HG03039 (cell line): ENCODE results near the gene PPIL3.
"Not testable (repeated sequence)": the region's sequence is repeated elsewhere in the genome, so short reads cannot be mapped to it uniquely, and the experiment has no call there.

Experiments used
- ATAC-seq: cut with Tn5 transposase; IDR thresholded peaks from one replicate; pipeline ENCODE4 v1.9.1; 2021; ENCODE audit warnings: mild to moderate bottlenecking, moderate library complexity; ENCODE audit not compliant: unreplicated experiment

The PPIL3 gene

GRCh38 chr2:200888704-200889625, at the start of gene PPIL3, which contains the start of gene NIF3L1:
Gene PPIL3, minus strand, starts transcription at chr2:200889077. Its CDS starts 1,462 bp downstream, at chr2:200887615.
Gene NIF3L1, plus strand, starts transcription at chr2:200889371. Its CDS starts 2,573 bp downstream, at chr2:200891944.
- peak; percentile 88 for ATAC-seq

- ATAC-seq, result no peak
These were observed 42.2 kb upstream of the PPIL3 start for GRCh38 chr2:200930947-200931626.

GRCh38 chr2:200929334-200930249, 40.7 kb upstream of the PPIL3 start:
- ATAC-seq, result no peak

- no peak for ATAC-seq
These were observed 33.6 kb upstream of the PPIL3 start for GRCh38 chr2:200922439-200922838.

- ATAC-seq, result no peak
These were observed 24.8 kb upstream of the PPIL3 start for GRCh38 chr2:200913654-200914053.

GRCh38 chr2:200909958-200910357, 21.1 kb upstream of the PPIL3 start:
- ATAC-seq, result no peak

- ATAC-seq, result no peak
These were observed 16.9 kb upstream of the PPIL3 start for GRCh38 chr2:200905618-200906296.

- ATAC-seq, result peak; percentile 96
These were observed 12.7 kb upstream of the PPIL3 start for GRCh38 chr2:200901459-200902072.

- no peak for ATAC-seq
These were observed 10.6 kb upstream of the PPIL3 start for GRCh38 chr2:200899482-200899881.

- not testable (repeated sequence) for ATAC-seq
These were observed 7.1 kb downstream of the PPIL3 start for GRCh38 chr2:200881715-200882249.

GRCh38 chr2:200878289-200878880, 10.5 kb downstream of the PPIL3 start:
- no peak for ATAC-seq

- no peak for ATAC-seq
These were observed 11.4 kb downstream of the PPIL3 start for GRCh38 chr2:200877443-200877842.

GRCh38 chr2:200873560-200873959, 15.3 kb downstream of the PPIL3 start:
- no peak for ATAC-seq

GRCh38 chr2:200871151-200871550, 17.7 kb downstream of the PPIL3 start:
- ATAC-seq, result no peak

GRCh38 chr2:200869014-200869413, 19.9 kb downstream of the PPIL3 start:
- no peak for ATAC-seq

- ATAC-seq, result peak; percentile 79
These were observed 24.5 kb downstream of the PPIL3 start, which contains the start of gene CLK1 for GRCh38 chr2:200864176-200865034. Gene CLK1, minus strand, starts transcription at chr2:200864658. Its CDS starts 2,796 bp downstream, at chr2:200861862.

- ATAC-seq, result no peak
These were observed 25.1 kb downstream of the PPIL3 start for GRCh38 chr2:200863782-200864175.

- no peak for ATAC-seq
These were observed 26.3 kb downstream of the PPIL3 start for GRCh38 chr2:200862532-200863000.
